Activated CD8-positive, alpha-beta memory T cell treated with anti-CD3 and anti-CD28 coated beads, Interleukin-2, amount 50 U/mL, for 1 hour (primary cell): ENCODE results near the gene KIRREL3.

Experiments used
- DNase-seq: peaks from one replicate; pipeline ENCODE4 v3.0.0-alpha.2; 2020; ENCODE audit errors: extremely low read depth

The KIRREL3 gene

DNA sequence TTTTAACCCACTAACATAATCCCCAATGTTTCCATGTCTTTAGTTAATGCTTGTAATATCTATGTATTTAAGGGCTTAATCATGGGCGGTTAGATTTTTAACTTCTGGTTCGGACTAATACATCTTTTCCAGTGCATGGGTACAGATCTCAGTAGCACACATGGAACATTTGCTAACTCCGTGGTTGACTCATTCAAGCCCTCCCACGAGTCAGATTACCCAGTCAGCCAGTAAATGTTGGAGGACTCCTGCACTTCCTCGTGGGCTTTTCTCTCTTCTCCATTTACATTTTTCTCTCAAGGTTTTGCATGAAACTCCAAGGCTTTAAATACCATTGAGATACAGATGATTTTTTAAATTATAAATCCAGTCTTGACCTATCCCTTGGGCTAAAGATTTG is 331.2 kb downstream of the KIRREL3 start:
- no peak for DNase-seq

- no peak for DNase-seq
Measured at GRCh38 chr11:126664643-126665042, 335.9 kb downstream of the KIRREL3 start.

DNA sequence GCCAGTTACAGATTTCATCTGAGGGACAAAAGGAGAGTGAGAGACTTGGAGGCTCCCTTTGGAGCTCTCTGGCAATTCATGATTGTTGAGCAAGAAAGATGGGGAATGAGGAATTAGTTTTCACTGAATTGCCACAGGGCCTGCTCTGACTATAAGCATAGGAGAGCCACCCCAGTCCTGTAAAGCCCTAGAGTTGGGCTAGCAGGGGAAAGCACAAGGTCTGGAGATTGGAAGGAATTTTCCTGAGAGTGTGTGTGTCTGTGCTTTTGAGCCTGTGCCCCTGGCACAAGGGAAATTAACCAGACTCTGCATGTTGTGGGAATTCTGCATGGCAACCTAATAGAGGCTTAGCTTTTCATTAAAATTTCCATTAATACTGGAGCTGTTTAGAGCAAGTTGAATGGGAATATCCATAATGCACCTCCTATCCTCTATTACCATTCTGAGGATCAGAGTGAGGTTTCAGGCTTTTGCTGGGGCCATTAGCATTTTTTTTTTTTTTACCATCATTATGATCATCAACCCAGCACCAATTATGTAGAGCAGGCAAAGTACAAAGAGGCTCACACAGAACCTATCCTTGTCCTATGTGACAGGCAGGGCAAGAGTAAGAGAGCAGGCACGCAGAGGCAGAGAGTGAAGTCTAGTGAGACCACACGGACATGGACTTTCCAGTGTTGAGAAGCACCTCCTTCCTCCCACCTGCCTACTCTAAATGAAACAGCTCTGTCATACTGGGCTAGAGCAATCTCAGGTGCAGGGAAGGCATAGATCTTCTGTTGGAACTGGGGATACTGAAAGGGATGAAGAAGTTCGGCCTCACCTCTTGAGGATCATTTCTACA is 336.6 kb downstream of the KIRREL3 start:
- DNase-seq: no peak

GRCh38 chr11:126662035-126662790 is 338.4 kb downstream of the KIRREL3 start:
- no peak for DNase-seq

- DNase-seq: no peak
Measured at GRCh38 chr11:126660761-126661425, 339.7 kb downstream of the KIRREL3 start.

- no peak for DNase-seq
Measured at GRCh38 chr11:126660321-126660720, 340.2 kb downstream of the KIRREL3 start.

GRCh38 chr11:126658306-126659056 is 342.1 kb downstream of the KIRREL3 start:
- DNase-seq: no peak

DNA sequence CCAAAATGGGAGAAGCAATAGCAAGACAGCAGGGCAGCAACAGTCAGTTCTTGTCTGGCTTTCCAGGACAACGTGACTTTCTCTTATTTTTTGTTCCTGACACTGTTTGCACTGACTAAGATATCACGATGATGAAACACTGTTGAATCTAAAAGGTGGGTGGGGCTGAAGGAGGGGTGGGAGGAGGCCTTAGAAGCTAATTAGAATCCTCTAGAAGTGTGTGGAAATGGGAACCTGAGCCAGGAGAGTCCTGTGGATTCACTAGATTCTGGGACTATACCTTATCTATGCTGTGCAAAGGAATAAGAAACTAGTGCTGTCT is 344.8 kb downstream of the KIRREL3 start:
- DNase-seq: no peak

DNA sequence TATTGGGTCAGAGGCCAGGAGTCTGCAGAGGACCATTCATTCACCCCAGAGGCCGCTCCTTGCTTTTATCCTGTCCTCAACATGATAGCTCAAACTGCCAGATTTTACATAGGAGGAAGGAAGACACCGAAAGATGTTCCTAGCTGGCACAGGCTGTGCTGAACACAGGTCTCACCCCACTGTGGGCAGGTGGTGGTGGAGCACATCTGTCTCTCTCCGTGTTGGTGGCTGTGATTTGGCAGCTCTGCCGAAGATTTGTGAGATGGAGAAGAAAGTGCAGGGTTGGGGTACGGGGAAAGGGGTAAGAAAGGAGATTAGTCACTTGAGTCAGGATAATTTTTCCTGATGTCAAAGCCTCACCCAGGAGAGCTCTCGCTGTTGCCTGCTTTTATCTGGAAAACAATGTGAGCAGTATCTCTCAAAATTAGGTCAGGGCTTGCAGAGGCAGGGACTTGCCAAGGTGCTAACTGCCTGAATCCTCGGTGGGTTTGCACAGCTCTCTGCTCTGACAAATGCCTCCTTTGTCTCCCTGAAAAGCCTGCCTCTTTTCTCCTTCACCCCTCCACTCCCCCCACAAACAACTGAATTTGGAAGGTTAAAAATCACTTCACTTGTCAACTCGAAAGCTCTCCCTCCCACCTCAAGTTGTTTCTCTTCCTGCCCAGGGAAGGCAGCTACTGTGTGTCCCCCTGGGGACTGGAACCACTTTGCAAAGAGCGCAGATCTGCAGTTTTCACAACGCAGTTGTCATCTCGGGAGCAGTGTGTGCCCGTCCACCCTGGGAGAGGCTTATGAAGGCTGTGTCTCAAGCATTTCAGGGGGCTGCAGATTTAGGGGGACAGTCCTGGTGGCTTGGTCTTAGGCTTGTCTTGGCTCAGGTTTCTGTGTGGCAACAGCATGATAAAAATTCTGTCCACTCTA is 345.4 kb downstream of the KIRREL3 start:
- no peak for DNase-seq

GRCh38 chr11:126653040-126653439 is 347.5 kb downstream of the KIRREL3 start:
- no peak for DNase-seq

DNA sequence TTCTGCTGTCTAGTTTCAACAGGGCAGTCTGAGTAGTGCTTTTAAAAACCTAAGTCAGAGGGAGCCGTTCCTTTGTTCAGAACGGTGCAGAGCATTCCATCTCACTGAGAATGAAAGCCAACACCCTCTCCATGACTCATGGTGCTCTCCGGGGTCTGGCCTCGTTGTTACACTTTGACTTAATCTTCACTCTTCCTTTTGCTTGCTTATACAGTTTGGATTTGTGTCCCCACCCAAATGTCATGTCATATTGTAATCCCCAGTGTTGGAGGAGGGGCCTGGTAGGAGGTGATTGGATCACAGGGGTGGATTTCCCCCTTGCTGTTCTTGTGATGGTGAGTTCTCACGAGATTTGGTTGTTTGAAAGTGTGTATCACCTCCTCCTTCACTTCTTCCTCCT is 352.8 kb downstream of the KIRREL3 start:
- no peak for DNase-seq

DNA sequence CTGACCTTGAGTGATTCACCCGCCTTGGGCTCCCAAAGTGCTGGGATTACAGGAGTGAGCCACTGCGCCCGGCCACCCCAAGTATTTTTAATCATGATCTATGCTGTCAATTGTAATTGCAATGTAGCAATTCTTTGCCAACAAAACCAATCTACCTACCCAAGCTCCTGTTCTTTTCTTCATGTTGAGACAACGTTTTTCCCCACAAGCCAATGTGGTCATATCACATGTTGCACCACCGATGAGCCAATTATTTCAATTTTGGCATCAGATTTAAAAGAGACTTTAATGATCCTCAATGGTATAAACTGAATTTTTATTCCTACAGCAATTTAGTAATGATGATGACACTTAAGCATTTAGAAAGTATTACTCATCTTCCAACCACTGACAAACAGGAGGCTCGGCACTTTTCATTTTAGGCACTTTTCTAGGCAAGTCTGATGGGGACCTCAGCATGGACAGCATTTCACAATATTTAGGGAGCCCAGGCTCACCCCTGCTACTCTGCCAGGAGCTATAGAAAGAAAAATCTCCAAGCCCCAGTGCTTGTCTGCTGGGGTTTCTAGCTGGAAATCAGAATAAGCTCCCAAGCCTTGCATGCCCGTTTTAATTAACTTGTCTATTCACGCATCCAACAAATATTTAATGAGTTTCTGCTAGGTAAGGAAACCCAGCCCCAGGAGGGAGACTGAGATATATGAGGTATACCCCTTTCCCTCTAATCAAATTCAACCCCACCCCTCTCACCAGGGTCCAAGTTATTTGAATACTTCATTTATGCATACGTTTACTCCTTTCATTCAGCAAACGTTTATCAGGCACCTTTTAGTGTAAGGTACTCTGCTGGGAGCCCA is 353.6 kb downstream of the KIRREL3 start:
- DNase-seq: no peak

DNA sequence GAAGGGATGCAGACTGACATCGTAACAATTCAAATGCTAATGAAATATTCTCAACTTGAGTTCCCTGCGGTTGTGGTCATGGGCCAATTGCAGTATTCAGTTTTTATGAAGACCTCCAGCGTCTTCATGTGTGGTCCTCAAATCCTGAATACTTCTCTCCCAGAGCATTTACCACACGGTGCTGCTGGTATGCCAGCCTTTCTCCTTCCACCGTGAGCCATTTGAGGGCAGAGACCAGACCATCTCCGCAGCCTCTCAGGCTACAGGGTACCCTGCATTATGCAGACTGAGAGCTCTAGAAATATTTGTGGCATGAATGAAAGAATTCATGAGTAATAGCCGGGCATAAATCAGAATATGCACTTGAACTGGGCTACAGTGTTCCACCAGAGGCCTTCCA is 355.4 kb downstream of the KIRREL3 start:
- DNase-seq: no peak

GRCh38 chr11:126640186-126640585 is 360.4 kb downstream of the KIRREL3 start:
- DNase-seq: no peak

DNA sequence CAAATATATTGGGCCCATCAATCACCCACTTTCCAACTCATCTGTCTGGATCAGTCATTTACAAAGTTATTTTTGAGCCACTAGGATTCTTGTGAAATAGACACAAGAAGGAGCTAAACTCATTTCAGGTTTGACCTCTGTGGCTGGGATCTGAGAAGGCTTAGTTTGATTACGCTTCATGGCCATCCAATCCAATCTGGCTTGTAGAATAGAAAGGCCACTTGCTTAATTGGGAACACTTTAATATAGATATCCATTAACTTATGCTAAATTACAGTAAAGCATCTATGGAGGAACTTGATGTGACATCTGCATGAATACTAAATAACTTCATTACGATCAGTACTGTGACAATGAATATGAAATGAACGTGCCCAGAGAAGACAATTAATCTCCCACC is 360.9 kb downstream of the KIRREL3 start:
- DNase-seq: no peak

GRCh38 chr11:126638648-126639047 is 361.9 kb downstream of the KIRREL3 start:
- no peak for DNase-seq

DNA sequence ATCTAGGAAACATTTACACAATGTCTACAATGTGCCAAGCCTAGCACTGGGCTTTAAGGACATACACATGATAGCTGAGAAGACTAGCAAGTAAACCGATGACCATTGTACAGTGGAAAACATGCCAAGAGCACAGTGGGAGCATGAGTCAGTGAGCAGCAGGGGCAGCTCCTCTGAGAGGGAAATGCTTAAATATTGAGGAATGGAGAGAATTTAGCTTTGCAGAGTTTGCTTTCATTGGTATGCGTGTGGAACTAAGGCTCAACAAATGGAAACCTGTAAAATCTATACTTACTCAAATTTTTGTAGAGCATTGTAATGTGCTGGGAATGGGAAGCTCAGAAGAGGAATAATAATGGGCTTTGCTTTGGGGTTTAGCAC is 362.8 kb downstream of the KIRREL3 start:
- no peak for DNase-seq

GRCh38 chr11:126636911-126637794 is 363.4 kb downstream of the KIRREL3 start:
- DNase-seq: no peak

DNA sequence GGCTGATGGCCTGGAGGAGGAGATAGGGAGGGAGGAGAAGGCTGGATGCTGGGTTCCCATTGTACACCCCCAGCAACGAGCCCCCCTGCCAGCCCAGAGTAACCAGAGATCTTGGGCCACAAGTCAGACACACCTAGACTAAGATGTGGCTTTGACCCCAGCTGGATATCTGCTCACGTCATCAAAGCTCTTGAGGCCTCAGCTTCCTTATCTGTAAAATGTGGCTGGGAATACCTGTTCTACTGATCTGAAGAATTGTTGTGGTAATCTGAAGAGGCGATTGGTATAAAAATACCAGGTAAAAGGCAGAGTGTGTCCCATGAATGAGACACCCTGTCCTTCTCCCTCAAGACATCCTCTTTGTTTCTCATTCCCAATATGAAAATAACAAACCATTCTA is 365.1 kb downstream of the KIRREL3 start:
- no peak for DNase-seq
